ENCODE measurements around the gene GGT1. TPM values are rescaled to one million over a fixed set of nuclear protein-coding genes. Genes with fewer than 3 reads are reported as not detected.

GGT1 gene
- total RNA-seq, 4 donors from 2014 or later: 5.9 to 16.9 (median 15.8) TPM

- Histone ChIP-seq H3K27me3 (no peaks in the 10 kb centered on the region), H3K27ac (no peak overlapping the region), H3K4me3 (no peak overlapping the region), H3K4me1 (peaks cover 0 to 39% (median 18%) of the 10 kb centered on the region in 4 donors), H3K9me3 (no peaks in the 10 kb centered on the region), H3K36me3 (peaks cover 0 to 29% (median 0%) of the 10 kb centered on the region in 3 donors)
- TF ChIP-seq EP300 (IDR thresholded peaks at IDR 0.05) (no peak), POLR2A (IDR thresholded peaks at IDR 0.05) (no peak)
- TF ChIP-seq, protein P1, sequence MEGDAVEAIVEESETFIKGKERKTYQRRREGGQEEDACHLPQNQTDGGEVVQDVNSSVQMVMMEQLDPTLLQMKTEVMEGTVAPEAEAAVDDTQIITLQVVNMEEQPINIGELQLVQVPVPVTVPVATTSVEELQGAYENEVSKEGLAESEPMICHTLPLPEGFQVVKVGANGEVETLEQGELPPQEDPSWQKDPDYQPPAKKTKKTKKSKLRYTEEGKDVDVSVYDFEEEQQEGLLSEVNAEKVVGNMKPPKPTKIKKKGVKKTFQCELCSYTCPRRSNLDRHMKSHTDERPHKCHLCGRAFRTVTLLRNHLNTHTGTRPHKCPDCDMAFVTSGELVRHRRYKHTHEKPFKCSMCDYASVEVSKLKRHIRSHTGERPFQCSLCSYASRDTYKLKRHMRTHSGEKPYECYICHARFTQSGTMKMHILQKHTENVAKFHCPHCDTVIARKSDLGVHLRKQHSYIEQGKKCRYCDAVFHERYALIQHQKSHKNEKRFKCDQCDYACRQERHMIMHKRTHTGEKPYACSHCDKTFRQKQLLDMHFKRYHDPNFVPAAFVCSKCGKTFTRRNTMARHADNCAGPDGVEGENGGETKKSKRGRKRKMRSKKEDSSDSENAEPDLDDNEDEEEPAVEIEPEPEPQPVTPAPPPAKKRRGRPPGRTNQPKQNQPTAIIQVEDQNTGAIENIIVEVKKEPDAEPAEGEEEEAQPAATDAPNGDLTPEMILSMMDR (IDR thresholded peaks at IDR 0.05): no peak
- no peak for DNase-seq (ENCODE audit: low spot score in 2 of 2)
- WGBS, 2 donors: 91 to 92% methylated on average over 2 of the region's 2 CpGs
These were observed 22.7 kb upstream of the GGT1 start for GRCh38 chr22:24580276-24580675.

DNA sequence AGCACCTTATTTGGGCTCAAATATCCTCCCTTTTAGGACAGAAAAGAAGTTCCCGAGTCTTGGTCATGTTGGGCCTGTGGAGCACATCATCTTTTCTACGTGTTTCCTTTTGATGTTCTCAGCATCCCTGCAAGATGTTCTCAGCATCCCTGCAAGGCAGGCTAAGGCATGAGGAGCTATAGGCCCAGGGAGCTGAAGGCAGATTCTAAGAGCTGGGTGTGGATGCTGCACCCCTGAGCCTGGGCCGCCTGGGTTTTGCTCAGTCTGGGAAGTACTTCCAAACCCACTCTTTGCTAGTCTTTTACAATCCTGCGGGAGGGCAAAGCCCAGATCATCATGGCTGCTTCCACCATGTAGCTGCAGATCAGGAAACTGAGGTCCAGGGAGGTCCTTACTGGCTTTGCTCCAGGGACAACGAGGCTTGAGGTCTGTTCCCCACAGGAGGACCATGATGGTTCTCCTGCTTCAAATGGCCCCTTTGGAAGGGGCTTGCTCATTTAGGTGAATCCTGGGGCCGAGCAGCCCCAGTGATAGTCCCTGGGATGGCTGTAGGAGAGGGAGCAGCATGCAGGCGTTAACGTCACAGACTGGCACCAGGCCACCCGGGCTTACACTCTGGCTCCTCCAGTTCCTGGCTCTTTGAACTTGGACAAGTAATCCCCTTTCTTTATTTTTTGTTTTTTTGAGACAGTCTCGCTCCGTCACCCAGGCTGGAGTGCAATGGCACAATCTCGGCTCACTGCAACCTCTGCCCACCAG is 20.8 kb upstream of the GGT1 start:
- WGBS, 2 donors: 85 to 88% methylated on average over 12 of the region's 12 CpGs
- H3K27ac ChIP-seq: no peak overlapping the region
- DNase-seq (ENCODE audit: low spot score in 2 of 2): no peak
- TF ChIP-seq POLR2A (IDR thresholded peaks at IDR 0.05): no peak
- TF ChIP-seq, protein P1 (IDR thresholded peaks at IDR 0.05): no peak
- TF ChIP-seq EP300 (IDR thresholded peaks at IDR 0.05): no peak
- peaks cover 0 to 31% (median 0%) of the 10 kb centered on the region in 3 donors for H3K36me3 ChIP-seq
- no peaks in the 10 kb centered on the region for H3K27me3 ChIP-seq
- no peak overlapping the region for H3K4me3 ChIP-seq
- no peaks in the 10 kb centered on the region for H3K9me3 ChIP-seq
- H3K4me1 ChIP-seq: peaks cover 0 to 45% (median 18%) of the 10 kb centered on the region in 4 donors

- Histone ChIP-seq H3K27ac (peak overlapping the region; percentile 62 to 97 (median 82)), H3K27me3 (no peaks in the 10 kb centered on the region), H3K9me3 (no peaks in the 10 kb centered on the region), H3K4me1 (peaks cover 0 to 50% (median 18%) of the 10 kb centered on the region in 4 donors), H3K4me3 (peak overlapping the region in 1 of 4 donors; percentile 5), H3K36me3 (peaks cover 0 to 32% (median 0%) of the 10 kb centered on the region in 3 donors)
- TF ChIP-seq POLR2A (IDR thresholded peaks at IDR 0.05): no peak
- TF ChIP-seq, protein P1 (IDR thresholded peaks at IDR 0.05): no peak
- no peak for TF ChIP-seq EP300 (IDR thresholded peaks at IDR 0.05)
- no peak for DNase-seq (ENCODE audit: low spot score in 2 of 2)
- 48 to 54% methylated on average over 17 to 19 of the region's 19 CpGs for WGBS, 2 donors
These were observed 19.5 kb upstream of the GGT1 start for GRCh38 chr22:24583221-24584165.

DNA sequence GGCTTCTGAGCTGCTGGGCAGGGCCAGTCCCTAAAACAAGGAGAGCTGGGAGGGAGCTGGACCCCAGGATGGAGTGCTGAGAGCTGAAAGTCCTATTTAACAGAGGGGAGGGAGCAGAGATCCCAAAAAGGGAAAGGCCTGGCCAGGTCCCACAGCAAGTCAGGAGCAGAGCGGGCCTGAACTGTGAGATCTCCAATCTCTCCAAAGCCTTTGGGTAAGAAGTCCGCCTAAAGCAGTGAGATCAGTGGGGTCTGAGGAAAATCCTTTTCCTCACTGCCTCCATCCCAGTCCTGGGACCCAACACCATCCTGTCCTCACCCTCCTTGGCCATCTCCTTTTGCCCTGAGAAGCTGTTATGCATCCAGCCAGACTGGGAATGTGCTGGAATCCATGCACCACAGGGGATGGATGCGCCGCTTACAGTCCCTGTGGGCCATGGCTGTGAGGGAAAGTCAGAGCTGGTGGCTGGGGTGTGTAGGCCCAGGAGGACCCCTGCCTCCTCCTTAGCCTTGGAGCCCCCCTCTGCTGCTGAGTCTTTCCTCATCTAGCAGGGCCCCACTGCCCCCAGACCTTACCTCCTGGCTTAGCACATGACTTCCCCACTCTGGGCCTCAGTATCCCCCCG is 18.7 kb upstream of the GGT1 start:
- H3K4me3 ChIP-seq: peak overlapping the region in 1 of 4 donors; percentile 5
- H3K27me3 ChIP-seq: no peaks in the 10 kb centered on the region
- no peaks in the 10 kb centered on the region for H3K9me3 ChIP-seq
- TF ChIP-seq EP300 (IDR thresholded peaks at IDR 0.05) (no peak), POLR2A (IDR thresholded peaks at IDR 0.05) (no peak)
- TF ChIP-seq, protein P1 (IDR thresholded peaks at IDR 0.05): no peak
- peak overlapping the region; percentile 62 to 97 (median 82) for H3K27ac ChIP-seq
- peaks cover 0 to 40% (median 0%) of the 10 kb centered on the region in 3 donors for H3K36me3 ChIP-seq
- 68 to 78% methylated on average over 5 of the region's 5 CpGs for WGBS, 2 donors
- peaks cover 0 to 52% (median 20%) of the 10 kb centered on the region in 4 donors for H3K4me1 ChIP-seq
- no peak for DNase-seq (ENCODE audit: low spot score in 2 of 2)
